SH-SY5Y (cell line): ENCODE measurements around the gene UNKL.

Experiments
- GATA2 ChIP-seq: IDR thresholded peaks from 2 replicates; pipeline ENCODE4 v1.6.1; 2011; ENCODE audit warnings: mild to moderate bottlenecking, low read depth, low read length
- GATA3 ChIP-seq: IDR thresholded peaks from 2 replicates; pipeline ENCODE4 v1.6.1; 2011; ENCODE audit warnings: low read depth, mild to moderate bottlenecking, low read length, moderate library complexity

GRCh38 chr16:1460602-1461138 lies 46.2 kb upstream of the UNKL start:
- TF ChIP-seq GATA2 (no peak), GATA3 (no peak)
